MM.1S (cell line): ENCODE measurements around the gene ARID5A.

ENCODE experiments used
- EZH2 ChIP-seq: fragments of 300-600 bp; sonication (generic); optimal IDR thresholded peaks from 2 replicates; pipeline ENCODE3; 2017; ENCODE audit warnings: low read depth, mild to moderate bottlenecking, antibody characterized with exemption, low read length, mixed read lengths
- EZH2phosphoT487 ChIP-seq: fragments of 300-600 bp; sonication (generic); IDR thresholded peaks from 2 replicates; pipeline ENCODE4 v1.6.1; 2018; ENCODE audit warnings: antibody characterized with exemption, low read length
- TF ChIP-seq, protein P1 (sequence below): fragments of 300-600 bp; sonication (generic); IDR thresholded peaks from 2 replicates; pipeline ENCODE4 v1.5.1; 2016; ENCODE audit warnings: antibody characterized with exemption, low read length, mixed read lengths

DNA sequence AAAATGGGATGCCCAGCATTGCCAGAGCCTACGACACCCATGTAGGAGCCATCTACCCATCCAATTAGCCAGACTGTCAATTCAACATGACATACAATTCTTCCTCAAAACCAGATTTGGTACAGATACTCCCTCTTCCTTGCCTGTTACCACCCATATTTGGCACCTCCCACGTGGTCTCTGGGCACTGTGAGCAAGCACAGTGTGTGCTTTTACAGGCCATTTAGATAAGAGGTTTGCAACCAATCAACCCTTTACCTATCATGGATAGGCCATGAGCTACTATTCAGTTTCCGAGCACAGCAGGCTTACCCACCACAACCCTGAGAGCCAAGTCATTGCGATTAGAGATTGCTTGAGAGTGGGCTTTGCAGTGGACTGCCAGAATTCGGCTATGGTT is 40.9 kb downstream of the ARID5A start:
- TF ChIP-seq, protein P1, sequence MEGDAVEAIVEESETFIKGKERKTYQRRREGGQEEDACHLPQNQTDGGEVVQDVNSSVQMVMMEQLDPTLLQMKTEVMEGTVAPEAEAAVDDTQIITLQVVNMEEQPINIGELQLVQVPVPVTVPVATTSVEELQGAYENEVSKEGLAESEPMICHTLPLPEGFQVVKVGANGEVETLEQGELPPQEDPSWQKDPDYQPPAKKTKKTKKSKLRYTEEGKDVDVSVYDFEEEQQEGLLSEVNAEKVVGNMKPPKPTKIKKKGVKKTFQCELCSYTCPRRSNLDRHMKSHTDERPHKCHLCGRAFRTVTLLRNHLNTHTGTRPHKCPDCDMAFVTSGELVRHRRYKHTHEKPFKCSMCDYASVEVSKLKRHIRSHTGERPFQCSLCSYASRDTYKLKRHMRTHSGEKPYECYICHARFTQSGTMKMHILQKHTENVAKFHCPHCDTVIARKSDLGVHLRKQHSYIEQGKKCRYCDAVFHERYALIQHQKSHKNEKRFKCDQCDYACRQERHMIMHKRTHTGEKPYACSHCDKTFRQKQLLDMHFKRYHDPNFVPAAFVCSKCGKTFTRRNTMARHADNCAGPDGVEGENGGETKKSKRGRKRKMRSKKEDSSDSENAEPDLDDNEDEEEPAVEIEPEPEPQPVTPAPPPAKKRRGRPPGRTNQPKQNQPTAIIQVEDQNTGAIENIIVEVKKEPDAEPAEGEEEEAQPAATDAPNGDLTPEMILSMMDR = no peak
- TF ChIP-seq EZH2 = no peak
- no peak for TF ChIP-seq EZH2phosphoT487
